Loucy (cell line): ENCODE measurements around the gene WIPF2.
A peak's percentile ranks its signal among the peaks of the same experiment; 100 is the strongest.

ENCODE experiments used
- H2AFZ ChIP-seq: fragments of 200-600 bp; sonication (generic); 2 replicates; pipeline ENCODE4 v1.6.0; 2016; ENCODE audit warnings: antibody characterized with exemption, mild to moderate bottlenecking, low read length, moderate library complexity
- H3F3A ChIP-seq: fragments of 200-600 bp; 2 replicates; pipeline ENCODE4 v1.6.0; 2016; ENCODE audit warnings: antibody characterized with exemption, low read depth, mild to moderate bottlenecking
- H3K27me3 ChIP-seq: fragments of 200-600 bp; sonication (generic); 2 replicates; pipeline ENCODE4 v1.6.1; 2014; ENCODE audit warnings: low read length, mild to moderate bottlenecking; ENCODE audit not compliant: insufficient read depth, poor library complexity, severe bottlenecking
- H3K36me3 ChIP-seq: fragments of 200-600 bp; sonication (generic); 2 replicates; pipeline ENCODE4 v1.6.1; 2016; ENCODE audit warnings: low read length; ENCODE audit not compliant: insufficient read depth
- H3K4me1 ChIP-seq: fragments of 200-600 bp; sonication (generic); 2 replicates; pipeline ENCODE4 v1.5.1; 2014; ENCODE audit warnings: low read length, mild to moderate bottlenecking; ENCODE audit not compliant: insufficient read depth, poor library complexity, severe bottlenecking
- H3K4me2 ChIP-seq: fragments of 200-600 bp; sonication (generic); 2 replicates; pipeline ENCODE4 v1.6.0; 2014; ENCODE audit warnings: antibody characterized with exemption, low read length, low read depth, mild to moderate bottlenecking; ENCODE audit not compliant: poor library complexity, severe bottlenecking
- H3K4me3 ChIP-seq: fragments of 200-600 bp; sonication (generic); 2 replicates; pipeline ENCODE4 v1.5.1; 2014; ENCODE audit warnings: low read length, mild to moderate bottlenecking, mixed read lengths; ENCODE audit not compliant: poor library complexity, severe bottlenecking
- H3K79me2 ChIP-seq: fragments of 200-600 bp; sonication (generic); 2 replicates; pipeline ENCODE4 v1.6.1; 2014; ENCODE audit warnings: low read length; ENCODE audit not compliant: insufficient read depth
- H3K9ac ChIP-seq: fragments of 200-600 bp; sonication (generic); 2 replicates; pipeline ENCODE4 v1.6.0; 2014; ENCODE audit warnings: mild to moderate bottlenecking, low read depth, low read length, moderate library complexity; ENCODE audit not compliant: poor library complexity, severe bottlenecking
- H3K9me2 ChIP-seq: fragments of 200-600 bp; sonication (generic); replicated peaks from 2 replicates; pipeline ENCODE4 v1.6.1; 2016; ENCODE audit warnings: low read depth, low read length, mixed read lengths
- H3K9me3 ChIP-seq: fragments of 200-600 bp; sonication (generic); 2 replicates; pipeline ENCODE4 v1.6.1; 2014; ENCODE audit warnings: mild to moderate bottlenecking, antibody characterized with exemption, low read length, low read depth; ENCODE audit not compliant: insufficient read depth
- H4K20me1 ChIP-seq: fragments of 200-600 bp; sonication (generic); 2 replicates; pipeline ENCODE4 v1.6.0; 2014; ENCODE audit warnings: antibody characterized with exemption, low read length, mild to moderate bottlenecking; ENCODE audit not compliant: insufficient read depth, poor library complexity, severe bottlenecking
- CTCF ChIP-seq: fragments of 200-600 bp; sonication (generic); conservative IDR thresholded peaks from 2 replicates; pipeline ENCODE4 v1.5.1; 2014; ENCODE audit warnings: mild to moderate bottlenecking, antibody characterized with exemption, low read length
- EZH2phosphoT487 ChIP-seq: fragments of 200-600 bp; IDR thresholded peaks from 2 replicates; pipeline ENCODE4 v1.6.1; 2018; ENCODE audit warnings: antibody characterized with exemption, mild to moderate bottlenecking, moderate library complexity, borderline replicate concordance

Gene WIPF2

GRCh38 chr17:40306395-40306794, 87.3 kb downstream of the WIPF2 start:
- TF ChIP-seq CTCF (no peak), EZH2phosphoT487 (no peak)
- Histone ChIP-seq H3K9ac (peak overlapping the region; percentile 76), H3K9me3 (no peaks in the 10 kb centered on the region), H3K36me3 (peaks cover 15% of the 10 kb centered on the region; the same call in 1 of the 2 replicates), H3K27me3 (no peaks in the 10 kb centered on the region), H3K4me1 (peaks cover 68% of the 10 kb centered on the region), H3K9me2 (no peaks in the 10 kb centered on the region), H4K20me1 (no peaks in the 10 kb centered on the region), H3F3A (peaks cover 8% of the 10 kb centered on the region), H3K4me3 (peak overlapping the region; percentile 57), H2AFZ (no peak overlapping the region), H3K4me2 (peak overlapping the region; percentile 77), H3K79me2 (peaks cover 13% of the 10 kb centered on the region; the same call in 1 of the 2 replicates)

GRCh38 chr17:40307001-40307730, 88.1 kb downstream of the WIPF2 start:
- Histone ChIP-seq H3K9me2 (no peaks in the 10 kb centered on the region), H3K4me3 (peak overlapping the region; percentile 57), H3K9me3 (no peaks in the 10 kb centered on the region), H3K27me3 (no peaks in the 10 kb centered on the region), H3K4me1 (peaks cover 76% of the 10 kb centered on the region), H3K4me2 (peak overlapping the region; percentile 77), H3K36me3 (peaks cover 8% of the 10 kb centered on the region; the same call in 1 of the 2 replicates), H4K20me1 (no peaks in the 10 kb centered on the region), H3K9ac (peak overlapping the region; percentile 76), H3F3A (peaks cover 8% of the 10 kb centered on the region), H2AFZ (no peak overlapping the region), H3K79me2 (peaks cover 13% of the 10 kb centered on the region; the same call in 1 of the 2 replicates)
- TF ChIP-seq EZH2phosphoT487 (no peak), CTCF (no peak)

GRCh38 chr17:40307740-40308239, 88.7 kb downstream of the WIPF2 start:
- Histone ChIP-seq H4K20me1 (no peaks in the 10 kb centered on the region), H3K4me1 (peaks cover 82% of the 10 kb centered on the region), H3K27me3 (no peaks in the 10 kb centered on the region), H3K36me3 (peaks cover 1% of the 10 kb centered on the region; the same call in 1 of the 2 replicates), H3K4me2 (peak overlapping the region; percentile 77), H3K9me3 (no peaks in the 10 kb centered on the region), H3K4me3 (peak overlapping the region; percentile 57), H2AFZ (no peak overlapping the region), H3K9ac (peak overlapping the region; percentile 76), H3K79me2 (peaks cover 13% of the 10 kb centered on the region; the same call in 1 of the 2 replicates), H3F3A (peaks cover 8% of the 10 kb centered on the region), H3K9me2 (no peaks in the 10 kb centered on the region)
- TF ChIP-seq EZH2phosphoT487 (no peak), CTCF (no peak)
